ENCODE data around the gene ENG. TPM values are rescaled to one million over a fixed set of nuclear protein-coding genes. Genes with fewer than 3 reads are reported as not detected.

Gene ENG
- polyA plus RNA-seq, 2 donors = 11.1 to 17.9 TPM

GRCh38 chr9:127802576-127803443 is 51.6 kb downstream of the ENG start, which contains the start of gene FPGS:
TSS of gene FPGS (plus strand) at chr9:127802882. CDS start at chr9:127802925, 43 bp downstream.
- 0 to 1% methylated on average over 69 to 83 of the region's 83 CpGs for WGBS, 2 donors
- Histone ChIP-seq H3K4me1 (ENCODE audit: control insufficient read depth in 2 of 2, insufficient read depth in 2 of 2, low read length in 1 of 2) (peaks cover 7 to 12% of the 10 kb centered on the region in 2 donors), H3K4me3 (ENCODE audit: low read depth in 1 of 2, low read length in 2 of 2) (peak within 1 kb of the TSS; percentile 75 to 83), H3K27me3 (ENCODE audit: control insufficient read depth in 1 of 2, insufficient read depth in 2 of 2, low read length in 2 of 2) (no peaks in the 10 kb centered on the region), H3K36me3 (ENCODE audit: control insufficient read depth in 2 of 2, insufficient read depth in 2 of 2, low read length in 1 of 2) (peaks cover 2 to 14% of the 10 kb centered on the region in 2 donors), H3K9me3 (ENCODE audit: control insufficient read depth in 2 of 2, insufficient read depth in 1 of 2, low read depth in 1 of 2, low read length in 1 of 2) (no peaks in the 10 kb centered on the region), H3K27ac (ENCODE audit: low read depth in 2 of 2, low read length in 1 of 2) (peak within 1 kb of the TSS; percentile 92 to 97)

GRCh38 chr9:127801955-127802575 is 52.4 kb downstream of the ENG start:
- WGBS, 2 donors = 19 to 26% methylated on average over 10 of the region's 10 CpGs
- peaks cover 2 to 8% of the 10 kb centered on the region in 2 donors for H3K36me3 ChIP-seq (ENCODE audit: control insufficient read depth in 2 of 2, insufficient read depth in 2 of 2, low read length in 1 of 2)
- no peaks in the 10 kb centered on the region for H3K9me3 ChIP-seq (ENCODE audit: control insufficient read depth in 2 of 2, insufficient read depth in 1 of 2, low read depth in 1 of 2, low read length in 1 of 2)
- peak overlapping the region; percentile 82 to 95 for H3K27ac ChIP-seq (ENCODE audit: low read depth in 2 of 2, low read length in 1 of 2)
- H3K4me1 ChIP-seq (ENCODE audit: control insufficient read depth in 2 of 2, insufficient read depth in 2 of 2, low read length in 1 of 2) = peaks cover 7 to 12% of the 10 kb centered on the region in 2 donors
- no peaks in the 10 kb centered on the region for H3K27me3 ChIP-seq (ENCODE audit: control insufficient read depth in 1 of 2, insufficient read depth in 2 of 2, low read length in 2 of 2)
- peak overlapping the region; percentile 22 to 83 for H3K4me3 ChIP-seq (ENCODE audit: low read depth in 1 of 2, low read length in 2 of 2)

GRCh38 chr9:127796852-127797370 is 57.5 kb downstream of the ENG start:
- peak overlapping the region in 1 of 2 donors; percentile 28 for H3K27ac ChIP-seq (ENCODE audit: low read depth in 2 of 2, low read length in 1 of 2)
- H3K9me3 ChIP-seq (ENCODE audit: control insufficient read depth in 2 of 2, insufficient read depth in 1 of 2, low read depth in 1 of 2, low read length in 1 of 2) = no peaks in the 10 kb centered on the region
- no peaks in the 10 kb centered on the region for H3K36me3 ChIP-seq (ENCODE audit: control insufficient read depth in 2 of 2, insufficient read depth in 2 of 2, low read length in 1 of 2)
- H3K27me3 ChIP-seq (ENCODE audit: control insufficient read depth in 1 of 2, insufficient read depth in 2 of 2, low read length in 2 of 2) = no peaks in the 10 kb centered on the region
- 31 to 41% methylated on average over 11 of the region's 11 CpGs for WGBS, 2 donors
- H3K4me3 ChIP-seq (ENCODE audit: low read depth in 1 of 2, low read length in 2 of 2) = no peak overlapping the region
- peaks cover 0 to 13% of the 10 kb centered on the region in 2 donors for H3K4me1 ChIP-seq (ENCODE audit: control insufficient read depth in 2 of 2, insufficient read depth in 2 of 2, low read length in 1 of 2)

- H3K4me1 ChIP-seq (ENCODE audit: control insufficient read depth in 2 of 2, insufficient read depth in 2 of 2, low read length in 1 of 2) = peaks cover 0 to 13% of the 10 kb centered on the region in 2 donors
Measured at GRCh38 chr9:127796225-127796813, 58.1 kb downstream of the ENG start.

GRCh38 chr9:127794001-127794791 is 60.3 kb downstream of the ENG start:
- peaks cover 0 to 13% of the 10 kb centered on the region in 2 donors for H3K4me1 ChIP-seq (ENCODE audit: control insufficient read depth in 2 of 2, insufficient read depth in 2 of 2, low read length in 1 of 2)
- 62 to 63% methylated on average over 14 of the region's 14 CpGs for WGBS, 2 donors
- peaks cover 7 to 10% of the 10 kb centered on the region in 2 donors for H3K36me3 ChIP-seq (ENCODE audit: control insufficient read depth in 2 of 2, insufficient read depth in 2 of 2, low read length in 1 of 2)
- H3K4me3 ChIP-seq (ENCODE audit: low read depth in 1 of 2, low read length in 2 of 2) = no peak overlapping the region
- no peaks in the 10 kb centered on the region for H3K9me3 ChIP-seq (ENCODE audit: control insufficient read depth in 2 of 2, insufficient read depth in 1 of 2, low read depth in 1 of 2, low read length in 1 of 2)
- no peaks in the 10 kb centered on the region for H3K27me3 ChIP-seq (ENCODE audit: control insufficient read depth in 1 of 2, insufficient read depth in 2 of 2, low read length in 2 of 2)
- H3K27ac ChIP-seq (ENCODE audit: low read depth in 2 of 2, low read length in 1 of 2) = peak overlapping the region; percentile 36 to 70

More at GRCh38 chr9:127796225-127796813, 58.1 kb downstream of the ENG start:
- H3K27me3 ChIP-seq (ENCODE audit: control insufficient read depth in 1 of 2, insufficient read depth in 2 of 2, low read length in 2 of 2) = no peaks in the 10 kb centered on the region
- no peak overlapping the region for H3K4me3 ChIP-seq (ENCODE audit: low read depth in 1 of 2, low read length in 2 of 2)
- 43 to 47% methylated on average over 8 of the region's 8 CpGs for WGBS, 2 donors
- H3K9me3 ChIP-seq (ENCODE audit: control insufficient read depth in 2 of 2, insufficient read depth in 1 of 2, low read depth in 1 of 2, low read length in 1 of 2) = no peaks in the 10 kb centered on the region
- H3K27ac ChIP-seq (ENCODE audit: low read depth in 2 of 2, low read length in 1 of 2) = peak overlapping the region in 1 of 2 donors; percentile 22
- H3K36me3 ChIP-seq (ENCODE audit: control insufficient read depth in 2 of 2, insufficient read depth in 2 of 2, low read length in 1 of 2) = no peaks in the 10 kb centered on the region

- H3K4me1 ChIP-seq (ENCODE audit: control insufficient read depth in 2 of 2, insufficient read depth in 2 of 2, low read length in 1 of 2) = peaks cover 0 to 13% of the 10 kb centered on the region in 2 donors
- peaks cover 11 to 20% of the 10 kb centered on the region in 2 donors for H3K36me3 ChIP-seq (ENCODE audit: control insufficient read depth in 2 of 2, insufficient read depth in 2 of 2, low read length in 1 of 2)
- no peaks in the 10 kb centered on the region for H3K9me3 ChIP-seq (ENCODE audit: control insufficient read depth in 2 of 2, insufficient read depth in 1 of 2, low read depth in 1 of 2, low read length in 1 of 2)
- H3K27ac ChIP-seq (ENCODE audit: low read depth in 2 of 2, low read length in 1 of 2) = peak overlapping the region in 1 of 2 donors; percentile 26
- 70 to 79% methylated on average over 8 of the region's 8 CpGs for WGBS, 2 donors
- H3K4me3 ChIP-seq (ENCODE audit: low read depth in 1 of 2, low read length in 2 of 2) = no peak overlapping the region
- H3K27me3 ChIP-seq (ENCODE audit: control insufficient read depth in 1 of 2, insufficient read depth in 2 of 2, low read length in 2 of 2) = no peaks in the 10 kb centered on the region
Measured at GRCh38 chr9:127793093-127793708, 61.3 kb downstream of the ENG start.

- no peak overlapping the region for H3K4me3 ChIP-seq (ENCODE audit: low read depth in 1 of 2, low read length in 2 of 2)
- peaks cover 13 to 27% of the 10 kb centered on the region in 2 donors for H3K36me3 ChIP-seq (ENCODE audit: control insufficient read depth in 2 of 2, insufficient read depth in 2 of 2, low read length in 1 of 2)
- 74 to 80% methylated on average over 7 of the region's 7 CpGs for WGBS, 2 donors
- no peak overlapping the region for H3K27ac ChIP-seq (ENCODE audit: low read depth in 2 of 2, low read length in 1 of 2)
- H3K9me3 ChIP-seq (ENCODE audit: control insufficient read depth in 2 of 2, insufficient read depth in 1 of 2, low read depth in 1 of 2, low read length in 1 of 2) = no peaks in the 10 kb centered on the region
- no peaks in the 10 kb centered on the region for H3K27me3 ChIP-seq (ENCODE audit: control insufficient read depth in 1 of 2, insufficient read depth in 2 of 2, low read length in 2 of 2)
- peaks cover 0 to 13% of the 10 kb centered on the region in 2 donors for H3K4me1 ChIP-seq (ENCODE audit: control insufficient read depth in 2 of 2, insufficient read depth in 2 of 2, low read length in 1 of 2)
Measured at GRCh38 chr9:127792417-127793031, 61.9 kb downstream of the ENG start.

GRCh38 chr9:127791085-127791484 is 63.4 kb downstream of the ENG start:
- 83 to 85% methylated on average over 4 of the region's 4 CpGs for WGBS, 2 donors
- H3K4me3 ChIP-seq (ENCODE audit: low read depth in 1 of 2, low read length in 2 of 2) = no peak overlapping the region
- H3K4me1 ChIP-seq (ENCODE audit: control insufficient read depth in 2 of 2, insufficient read depth in 2 of 2, low read length in 1 of 2) = peaks cover 0 to 7% of the 10 kb centered on the region in 2 donors
- H3K36me3 ChIP-seq (ENCODE audit: control insufficient read depth in 2 of 2, insufficient read depth in 2 of 2, low read length in 1 of 2) = peaks cover 13 to 27% of the 10 kb centered on the region in 2 donors
- H3K27ac ChIP-seq (ENCODE audit: low read depth in 2 of 2, low read length in 1 of 2) = no peak overlapping the region
- H3K27me3 ChIP-seq (ENCODE audit: control insufficient read depth in 1 of 2, insufficient read depth in 2 of 2, low read length in 2 of 2) = no peaks in the 10 kb centered on the region
- H3K9me3 ChIP-seq (ENCODE audit: control insufficient read depth in 2 of 2, insufficient read depth in 1 of 2, low read depth in 1 of 2, low read length in 1 of 2) = no peaks in the 10 kb centered on the region

Data from esophagus (tissue), 2 donors.